ENCODE data around the gene PDE5A.

DNA sequence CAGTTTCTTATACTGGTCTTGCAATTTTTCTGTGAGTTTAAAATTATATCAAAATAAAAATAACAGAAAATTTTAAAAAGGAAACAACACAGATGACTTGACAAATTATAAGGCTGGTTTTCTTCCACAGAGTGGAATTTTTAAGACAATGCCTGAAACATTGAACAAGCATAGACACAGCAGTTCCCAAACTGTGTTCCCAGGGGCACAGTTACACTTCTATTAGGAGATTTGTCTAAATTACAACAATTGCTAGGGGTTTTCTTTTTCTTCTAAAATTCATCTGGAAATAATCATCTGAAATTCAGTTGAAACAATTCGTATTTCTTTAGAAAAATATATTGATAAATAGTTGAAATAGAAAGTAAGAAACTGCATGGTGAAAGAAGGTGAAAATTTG, 26.2 kb downstream of the PDE5A start:
- TF ChIP-seq, protein P1, sequence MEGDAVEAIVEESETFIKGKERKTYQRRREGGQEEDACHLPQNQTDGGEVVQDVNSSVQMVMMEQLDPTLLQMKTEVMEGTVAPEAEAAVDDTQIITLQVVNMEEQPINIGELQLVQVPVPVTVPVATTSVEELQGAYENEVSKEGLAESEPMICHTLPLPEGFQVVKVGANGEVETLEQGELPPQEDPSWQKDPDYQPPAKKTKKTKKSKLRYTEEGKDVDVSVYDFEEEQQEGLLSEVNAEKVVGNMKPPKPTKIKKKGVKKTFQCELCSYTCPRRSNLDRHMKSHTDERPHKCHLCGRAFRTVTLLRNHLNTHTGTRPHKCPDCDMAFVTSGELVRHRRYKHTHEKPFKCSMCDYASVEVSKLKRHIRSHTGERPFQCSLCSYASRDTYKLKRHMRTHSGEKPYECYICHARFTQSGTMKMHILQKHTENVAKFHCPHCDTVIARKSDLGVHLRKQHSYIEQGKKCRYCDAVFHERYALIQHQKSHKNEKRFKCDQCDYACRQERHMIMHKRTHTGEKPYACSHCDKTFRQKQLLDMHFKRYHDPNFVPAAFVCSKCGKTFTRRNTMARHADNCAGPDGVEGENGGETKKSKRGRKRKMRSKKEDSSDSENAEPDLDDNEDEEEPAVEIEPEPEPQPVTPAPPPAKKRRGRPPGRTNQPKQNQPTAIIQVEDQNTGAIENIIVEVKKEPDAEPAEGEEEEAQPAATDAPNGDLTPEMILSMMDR (IDR thresholded peaks at IDR 0.05): no peak
- no peak for TF ChIP-seq EP300 (IDR thresholded peaks at IDR 0.05; ENCODE audit: low read depth)

Measured in transverse colon (tissue), 3 donors.